OCI-LY7 (cell line): ENCODE results near the gene NLGN1. TPM values are rescaled to one million over a fixed set of nuclear protein-coding genes. Genes with fewer than 3 reads are reported as not detected.

ENCODE experiments used
- BruUV-seq: library from RNA; stranded (reverse); fragments of 400-500 nt; replicated peaks from 2 replicates; lab custom pipeline; 2021; lab: Mats Ljungman, UMichigan
- CTCF ChIA-PET: fragments of 300-600 bp; sonication (Branson Sonifier 250); formaldehyde crosslinking; loops from one replicate; lab custom pipeline; 2022; ENCODE audit warnings: antibody characterized with exemption; ENCODE audit not compliant: unreplicated experiment; lab: Charles Lee
- POLR2A ChIA-PET: fragments of 300-600 bp; sonication (Branson Sonifier 250); formaldehyde crosslinking; loops from one replicate; lab custom pipeline; 2022; ENCODE audit warnings: antibody characterized with exemption; lab: Charles Lee
- DNase-seq: peaks from one replicate; pipeline ENCODE4 v3.0.0-alpha.2; 2015; ENCODE audit warnings: low spot score
- H2AFZ ChIP-seq: fragments of 200-600 bp; sonication (generic), shearing (Covaris generic); 2 replicates; pipeline ENCODE4 v1.6.1; 2014; ENCODE audit warnings: mild to moderate bottlenecking, antibody characterized with exemption, low read length, moderate library complexity
- H3K27ac ChIP-seq: fragments of 200-600 bp; sonication (generic); 2 replicates; pipeline ENCODE4 v1.5.1; 2014; ENCODE audit warnings: mixed run types, low read depth, mild to moderate bottlenecking, moderate library complexity, low read length, inconsistent platforms; ENCODE audit not compliant: poor library complexity, severe bottlenecking
- H3K36me3 ChIP-seq: fragments of 200-600 bp; sonication (generic); 2 replicates; pipeline ENCODE4 v1.6.1; 2014; ENCODE audit warnings: mild to moderate bottlenecking, antibody characterized with exemption, low read length, moderate library complexity, mixed read lengths; ENCODE audit not compliant: insufficient read depth
- H3K4me1 ChIP-seq: fragments of 200-600 bp; sonication (generic); 2 replicates; pipeline ENCODE4 v1.5.1; 2014; ENCODE audit warnings: mild to moderate bottlenecking, low read length; ENCODE audit not compliant: insufficient read depth, poor library complexity, severe bottlenecking
- H3K4me2 ChIP-seq: fragments of 200-600 bp; sonication (generic); 2 replicates; pipeline ENCODE4 v1.6.1; 2014; ENCODE audit warnings: mild to moderate bottlenecking, low read length
- H3K4me3 ChIP-seq: fragments of 200-600 bp; sonication (generic); 2 replicates; pipeline ENCODE4 v1.5.1; 2014; ENCODE audit warnings: mild to moderate bottlenecking, low read depth, low read length; ENCODE audit not compliant: poor library complexity, severe bottlenecking
- H3K79me2 ChIP-seq: fragments of 200-600 bp; sonication (generic); 2 replicates; pipeline ENCODE4 v1.6.1; 2016; ENCODE audit warnings: low read depth, mild to moderate bottlenecking, low read length, moderate library complexity, mixed read lengths; ENCODE audit not compliant: insufficient read depth
- H3K9me2 ChIP-seq: fragments of 200-600 bp; sonication (generic); 2 replicates; pipeline ENCODE4 v1.6.1; 2016; ENCODE audit warnings: mild to moderate bottlenecking, low read length, mixed read lengths; ENCODE audit not compliant: insufficient read depth
- H3K9me3 ChIP-seq: fragments of 200-600 bp; sonication (generic); 2 replicates; pipeline ENCODE4 v1.6.1; 2014; ENCODE audit warnings: mild to moderate bottlenecking, mixed run types, low read length, mixed read lengths
- H4K20me1 ChIP-seq: fragments of 200-600 bp; sonication (generic); 2 replicates; pipeline ENCODE4 v1.6.1; 2014; ENCODE audit warnings: mild to moderate bottlenecking, antibody characterized with exemption, low read length, moderate library complexity, mixed read lengths; ENCODE audit not compliant: insufficient read depth
- EZH2phosphoT487 ChIP-seq: fragments of 200-600 bp; sonication (generic); IDR thresholded peaks from 2 replicates; pipeline ENCODE4 v1.6.1; 2018; ENCODE audit warnings: low read depth, borderline replicate concordance, mild to moderate bottlenecking, mixed run types, antibody characterized with exemption, low read length, moderate library complexity, mixed read lengths
- intact Hi-C: fragments of 100-400 bp; cut with micrococcal nuclease; formaldehyde crosslinking; loops from one replicate; pipeline ENCODE4 v1.10.0; 2022; ENCODE audit not compliant: unreplicated experiment
- total RNA-seq, 2 experiments: library from RNA; depleted of rRNA in 1 of 2; stranded (reverse); fragments of >200 nt in 1 of 2; shearing (Covaris generic) in 1 of 2; gene quantifications; 2 replicates each; pipeline ENCODE4 v1.2.3, GENCODE V29; 2014 to 2022
- TF ChIP-seq, protein P1 (sequence below): fragments of 200-600 bp; sonication (generic); conservative IDR thresholded peaks from 2 replicates; pipeline ENCODE4 v1.5.1; 2014; ENCODE audit warnings: mild to moderate bottlenecking, antibody characterized with exemption, low read length, moderate library complexity, mixed read lengths

Gene NLGN1
- total RNA-seq, 2 experiments from 2014 or later = not detected

DNA sequence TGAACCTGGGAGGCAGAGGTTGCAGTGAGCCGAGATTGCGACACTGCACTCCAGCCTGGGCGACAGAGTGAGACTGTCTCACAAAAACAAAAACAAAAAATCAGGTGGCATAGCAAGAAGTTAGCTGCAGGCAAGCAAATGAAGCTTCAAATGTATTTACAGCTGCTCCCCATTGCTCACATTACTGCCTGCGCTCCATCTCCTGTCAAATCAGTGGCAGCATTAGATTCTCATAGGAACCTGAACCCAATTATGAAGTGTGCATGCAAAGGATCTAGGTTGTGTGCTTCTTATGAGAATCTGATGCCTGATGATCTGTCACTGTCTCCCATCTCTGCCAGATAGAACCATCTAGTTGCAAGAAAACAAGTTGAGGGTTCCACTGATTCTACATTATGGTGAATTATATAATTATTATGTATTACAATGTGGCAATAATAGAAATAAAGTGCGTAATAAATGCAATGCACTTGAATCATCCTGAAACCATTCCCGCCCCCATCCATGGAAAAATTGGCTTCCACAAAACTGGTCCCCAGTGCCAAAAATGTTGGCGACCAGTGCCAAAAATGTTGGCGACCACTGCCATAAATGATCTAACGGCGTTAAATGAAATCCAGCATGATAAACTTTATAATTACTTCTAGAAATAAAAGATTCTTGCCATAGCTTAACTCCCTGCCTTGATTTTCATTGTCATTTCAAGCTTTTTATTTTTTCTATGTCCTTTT, 844.9 kb downstream of the NLGN1 start:
- ChIA-PET POLR2A (interaction anchor here (1.1 kb wide), 1 partner anchor 7 kb away, joined by 3 read pairs; no protein-coding TSS in a partner anchor), CTCF (no interaction called here)
- Histone ChIP-seq H3K79me2 (no peaks in the 10 kb centered on the region), H3K4me1 (no peaks in the 10 kb centered on the region), H3K27ac (no peak overlapping the region), H3K9me2 (no peaks in the 10 kb centered on the region), H4K20me1 (no peaks in the 10 kb centered on the region), H3K4me3 (no peak overlapping the region), H3K9me3 (no peaks in the 10 kb centered on the region), H2AFZ (no peak overlapping the region), H3K4me2 (no peak overlapping the region), H3K36me3 (no peaks in the 10 kb centered on the region)
- intact Hi-C loops = no loop called here
- TF ChIP-seq, protein P1, sequence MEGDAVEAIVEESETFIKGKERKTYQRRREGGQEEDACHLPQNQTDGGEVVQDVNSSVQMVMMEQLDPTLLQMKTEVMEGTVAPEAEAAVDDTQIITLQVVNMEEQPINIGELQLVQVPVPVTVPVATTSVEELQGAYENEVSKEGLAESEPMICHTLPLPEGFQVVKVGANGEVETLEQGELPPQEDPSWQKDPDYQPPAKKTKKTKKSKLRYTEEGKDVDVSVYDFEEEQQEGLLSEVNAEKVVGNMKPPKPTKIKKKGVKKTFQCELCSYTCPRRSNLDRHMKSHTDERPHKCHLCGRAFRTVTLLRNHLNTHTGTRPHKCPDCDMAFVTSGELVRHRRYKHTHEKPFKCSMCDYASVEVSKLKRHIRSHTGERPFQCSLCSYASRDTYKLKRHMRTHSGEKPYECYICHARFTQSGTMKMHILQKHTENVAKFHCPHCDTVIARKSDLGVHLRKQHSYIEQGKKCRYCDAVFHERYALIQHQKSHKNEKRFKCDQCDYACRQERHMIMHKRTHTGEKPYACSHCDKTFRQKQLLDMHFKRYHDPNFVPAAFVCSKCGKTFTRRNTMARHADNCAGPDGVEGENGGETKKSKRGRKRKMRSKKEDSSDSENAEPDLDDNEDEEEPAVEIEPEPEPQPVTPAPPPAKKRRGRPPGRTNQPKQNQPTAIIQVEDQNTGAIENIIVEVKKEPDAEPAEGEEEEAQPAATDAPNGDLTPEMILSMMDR = no peak
- no peak for TF ChIP-seq EZH2phosphoT487
- no TSS peak for BruUV-seq
- no peak for DNase-seq

DNA sequence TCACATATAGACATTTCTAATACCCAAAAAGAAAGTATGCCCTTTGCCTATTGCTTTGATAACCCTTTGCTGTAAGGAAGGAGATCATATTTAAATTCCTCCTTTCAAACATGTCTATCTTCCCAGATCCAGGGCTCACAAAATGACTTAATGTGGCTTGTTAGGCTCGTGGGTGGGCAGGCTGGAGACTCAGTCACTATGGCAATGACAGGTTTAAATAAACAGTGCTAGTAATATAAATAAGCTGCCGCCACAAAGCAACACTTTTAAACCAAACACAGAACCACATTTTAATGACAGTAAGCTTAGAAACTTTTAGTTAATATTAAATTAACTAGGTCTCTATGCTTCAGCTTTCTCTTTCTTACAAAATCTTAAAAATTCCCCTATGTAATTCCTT, 845.6 kb downstream of the NLGN1 start:
- BruUV-seq = no TSS peak
- TF ChIP-seq, protein P1 = no peak
- TF ChIP-seq EZH2phosphoT487 = no peak
- Histone ChIP-seq H3K79me2 (no peaks in the 10 kb centered on the region), H3K9me2 (no peaks in the 10 kb centered on the region), H3K9me3 (no peaks in the 10 kb centered on the region), H3K4me1 (no peaks in the 10 kb centered on the region), H2AFZ (no peak overlapping the region), H3K4me3 (no peak overlapping the region), H3K4me2 (no peak overlapping the region), H4K20me1 (no peaks in the 10 kb centered on the region), H3K36me3 (no peaks in the 10 kb centered on the region), H3K27ac (no peak overlapping the region)
- DNase-seq = no peak
- intact Hi-C loops = no loop called here
- ChIA-PET POLR2A (interaction anchor here (1.1 kb wide), 1 partner anchor 8 kb away, joined by 3 read pairs; no protein-coding TSS in a partner anchor), CTCF (no interaction called here)

DNA sequence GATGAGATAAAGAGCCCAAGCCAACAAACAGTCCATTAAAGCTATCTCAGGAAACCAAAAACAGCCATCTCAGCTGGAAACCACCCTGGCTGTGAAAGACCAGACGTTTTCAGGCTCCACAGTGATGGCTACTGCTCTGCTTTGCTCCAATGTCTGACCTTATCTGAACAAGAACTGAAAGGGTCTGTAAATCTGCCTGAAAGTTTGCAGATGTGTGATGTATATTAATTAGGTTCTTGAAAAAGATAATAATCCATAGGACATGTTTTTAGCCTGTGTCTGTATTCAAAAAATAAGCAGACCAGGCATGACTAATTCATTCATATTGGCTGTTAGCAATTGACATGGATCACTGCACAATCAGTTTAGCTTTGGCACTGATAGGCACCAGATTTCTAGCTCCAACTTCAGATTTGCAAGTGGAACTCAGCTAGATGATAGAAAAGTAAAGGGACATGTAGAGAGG, 850.2 kb downstream of the NLGN1 start:
- CTCF ChIA-PET = no interaction called here
- no peak overlapping the region for H3K27ac ChIP-seq
- BruUV-seq = no TSS peak

More for the DNA sequence above, 850.2 kb downstream of the NLGN1 start:
- Histone ChIP-seq H3K4me2 (no peak overlapping the region), H2AFZ (no peak overlapping the region), H3K4me1 (no peaks in the 10 kb centered on the region), H3K36me3 (no peaks in the 10 kb centered on the region), H3K9me2 (no peaks in the 10 kb centered on the region), H4K20me1 (no peaks in the 10 kb centered on the region), H3K79me2 (no peaks in the 10 kb centered on the region), H3K4me3 (no peak overlapping the region), H3K9me3 (no peaks in the 10 kb centered on the region)
- TF ChIP-seq, protein P1 = no peak
- no peak for TF ChIP-seq EZH2phosphoT487
- intact Hi-C loops = no loop called here
- POLR2A ChIA-PET = no interaction called here
- DNase-seq = no peak
